ENCODE measurements around the gene RBSN.

GRCh38 chr3:15049584-15049983 lies 49.4 kb downstream of the RBSN start:
- TF ChIP-seq CTCF (conservative IDR thresholded peaks at IDR 0.05) (no peak), EZH2 (IDR thresholded peaks at IDR 0.05; ENCODE audit: low read depth) (no peak)

Measured in PC-9 (cell line).